ENCODE data around the gene DCXR. TPM values are rescaled to one million over a fixed set of nuclear protein-coding genes. Genes with fewer than 3 reads are reported as not detected.
A peak's percentile ranks its signal among the peaks of the same experiment; 100 is the strongest.

DCXR gene
- total RNA-seq, 1 donor from 2014 or later = 106 TPM

GRCh38 chr17:82012640-82013295, 24.7 kb downstream of the DCXR start:
- Histone ChIP-seq H3K27me3 (no peaks in the 10 kb centered on the region), H3K4me3 (no peak overlapping the region), H3K9me3 (no peaks in the 10 kb centered on the region), H3K27ac (peak overlapping the region; percentile 75), H3K4me1 (peaks cover 33% of the 10 kb centered on the region), H3K36me3 (no peaks in the 10 kb centered on the region)
- intact Hi-C loops (cut with DNase I) = loop anchor here (5.0 kb wide), 1 partner anchor 50 kb away; the partner anchor contains the start of gene NOTUM
- TF ChIP-seq POLR2A (IDR thresholded peaks at IDR 0.05) = no peak
- TF ChIP-seq, protein P1, sequence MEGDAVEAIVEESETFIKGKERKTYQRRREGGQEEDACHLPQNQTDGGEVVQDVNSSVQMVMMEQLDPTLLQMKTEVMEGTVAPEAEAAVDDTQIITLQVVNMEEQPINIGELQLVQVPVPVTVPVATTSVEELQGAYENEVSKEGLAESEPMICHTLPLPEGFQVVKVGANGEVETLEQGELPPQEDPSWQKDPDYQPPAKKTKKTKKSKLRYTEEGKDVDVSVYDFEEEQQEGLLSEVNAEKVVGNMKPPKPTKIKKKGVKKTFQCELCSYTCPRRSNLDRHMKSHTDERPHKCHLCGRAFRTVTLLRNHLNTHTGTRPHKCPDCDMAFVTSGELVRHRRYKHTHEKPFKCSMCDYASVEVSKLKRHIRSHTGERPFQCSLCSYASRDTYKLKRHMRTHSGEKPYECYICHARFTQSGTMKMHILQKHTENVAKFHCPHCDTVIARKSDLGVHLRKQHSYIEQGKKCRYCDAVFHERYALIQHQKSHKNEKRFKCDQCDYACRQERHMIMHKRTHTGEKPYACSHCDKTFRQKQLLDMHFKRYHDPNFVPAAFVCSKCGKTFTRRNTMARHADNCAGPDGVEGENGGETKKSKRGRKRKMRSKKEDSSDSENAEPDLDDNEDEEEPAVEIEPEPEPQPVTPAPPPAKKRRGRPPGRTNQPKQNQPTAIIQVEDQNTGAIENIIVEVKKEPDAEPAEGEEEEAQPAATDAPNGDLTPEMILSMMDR (IDR thresholded peaks at IDR 0.05) = no peak
- TF ChIP-seq POLR2AphosphoS5 (IDR thresholded peaks at IDR 0.05; ENCODE audit: insufficient read depth in 1 of 2, low read depth in 1 of 2) = no peak
- no peak for DNase-seq (ENCODE audit: extremely low spot score in 2 of 2)

DNA sequence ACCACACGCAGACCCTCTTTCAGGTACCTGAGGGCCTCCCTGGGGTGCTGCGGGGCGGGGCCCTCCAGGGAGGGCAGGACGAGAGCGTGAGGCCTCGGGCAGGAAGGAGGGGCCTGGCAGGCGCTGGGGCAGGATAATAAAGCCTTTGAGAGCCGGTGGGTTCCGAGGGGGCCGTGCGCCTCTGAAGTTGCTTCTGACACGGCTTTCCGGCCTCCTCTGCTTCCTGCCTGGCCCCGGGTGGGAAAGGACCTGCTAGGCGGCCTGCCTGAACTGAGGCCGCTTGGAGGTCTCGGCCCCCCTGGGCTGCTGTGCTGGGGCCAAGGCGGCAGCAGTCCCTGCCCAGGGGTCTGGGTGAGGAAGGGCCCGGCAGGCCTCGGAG, 25.2 kb downstream of the DCXR start:
- Histone ChIP-seq H3K9me3 (no peaks in the 10 kb centered on the region), H3K4me3 (no peak overlapping the region), H3K36me3 (no peaks in the 10 kb centered on the region), H3K27me3 (no peaks in the 10 kb centered on the region), H3K4me1 (peaks cover 35% of the 10 kb centered on the region), H3K27ac (peak overlapping the region; percentile 75)
- intact Hi-C loops (cut with DNase I) = loop anchor here (5.0 kb wide), 1 partner anchor 50 kb away; the partner anchor contains the start of gene NOTUM
- TF ChIP-seq POLR2AphosphoS5 (IDR thresholded peaks at IDR 0.05; ENCODE audit: insufficient read depth in 1 of 2, low read depth in 1 of 2) (no peak), POLR2A (IDR thresholded peaks at IDR 0.05) (no peak)
- TF ChIP-seq, protein P1 (IDR thresholded peaks at IDR 0.05) = no peak
- no peak for DNase-seq (ENCODE audit: extremely low spot score in 2 of 2)

DNA sequence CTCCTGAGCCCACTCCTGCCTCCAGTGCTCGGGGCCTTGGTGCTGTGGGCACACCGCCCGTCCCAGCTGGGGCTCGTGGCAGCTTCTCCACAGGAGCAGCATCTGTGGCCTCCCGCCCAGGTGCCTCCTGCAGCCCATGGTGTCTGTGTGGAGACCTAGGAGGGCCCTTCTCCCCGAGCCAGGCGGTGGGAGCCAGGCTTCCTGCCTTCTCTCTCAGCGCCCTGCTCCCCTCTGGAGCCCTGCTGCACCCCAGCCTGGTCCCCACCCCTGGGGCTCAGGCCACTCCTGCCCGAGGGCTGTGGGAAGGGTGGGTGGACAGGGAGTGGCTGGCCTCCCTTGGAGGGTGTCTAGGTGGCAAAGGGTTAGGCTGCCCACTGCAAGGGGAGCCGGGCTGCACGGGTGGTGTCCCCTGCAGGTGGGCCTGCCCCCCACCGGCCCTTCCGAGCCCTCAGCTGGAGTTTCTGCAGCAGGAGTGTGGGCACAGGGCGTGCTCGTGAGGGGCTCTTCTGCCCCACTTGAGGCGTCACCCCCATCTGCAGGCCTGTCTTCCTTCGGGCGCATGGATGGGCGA, 25.8 kb downstream of the DCXR start:
- Histone ChIP-seq H3K9me3 (no peaks in the 10 kb centered on the region), H3K27ac (no peak overlapping the region), H3K4me1 (peaks cover 40% of the 10 kb centered on the region), H3K4me3 (no peak overlapping the region), H3K27me3 (no peaks in the 10 kb centered on the region), H3K36me3 (no peaks in the 10 kb centered on the region)
- no peak for TF ChIP-seq POLR2A (IDR thresholded peaks at IDR 0.05)
- TF ChIP-seq POLR2AphosphoS5 (IDR thresholded peaks at IDR 0.05; ENCODE audit: insufficient read depth in 1 of 2, low read depth in 1 of 2) = no peak
- DNase-seq (ENCODE audit: extremely low spot score in 2 of 2) = no peak
- intact Hi-C loops (cut with DNase I) = loop anchor here (5.0 kb wide), 1 partner anchor 49 kb away; the partner anchor contains the start of gene NOTUM

DNA sequence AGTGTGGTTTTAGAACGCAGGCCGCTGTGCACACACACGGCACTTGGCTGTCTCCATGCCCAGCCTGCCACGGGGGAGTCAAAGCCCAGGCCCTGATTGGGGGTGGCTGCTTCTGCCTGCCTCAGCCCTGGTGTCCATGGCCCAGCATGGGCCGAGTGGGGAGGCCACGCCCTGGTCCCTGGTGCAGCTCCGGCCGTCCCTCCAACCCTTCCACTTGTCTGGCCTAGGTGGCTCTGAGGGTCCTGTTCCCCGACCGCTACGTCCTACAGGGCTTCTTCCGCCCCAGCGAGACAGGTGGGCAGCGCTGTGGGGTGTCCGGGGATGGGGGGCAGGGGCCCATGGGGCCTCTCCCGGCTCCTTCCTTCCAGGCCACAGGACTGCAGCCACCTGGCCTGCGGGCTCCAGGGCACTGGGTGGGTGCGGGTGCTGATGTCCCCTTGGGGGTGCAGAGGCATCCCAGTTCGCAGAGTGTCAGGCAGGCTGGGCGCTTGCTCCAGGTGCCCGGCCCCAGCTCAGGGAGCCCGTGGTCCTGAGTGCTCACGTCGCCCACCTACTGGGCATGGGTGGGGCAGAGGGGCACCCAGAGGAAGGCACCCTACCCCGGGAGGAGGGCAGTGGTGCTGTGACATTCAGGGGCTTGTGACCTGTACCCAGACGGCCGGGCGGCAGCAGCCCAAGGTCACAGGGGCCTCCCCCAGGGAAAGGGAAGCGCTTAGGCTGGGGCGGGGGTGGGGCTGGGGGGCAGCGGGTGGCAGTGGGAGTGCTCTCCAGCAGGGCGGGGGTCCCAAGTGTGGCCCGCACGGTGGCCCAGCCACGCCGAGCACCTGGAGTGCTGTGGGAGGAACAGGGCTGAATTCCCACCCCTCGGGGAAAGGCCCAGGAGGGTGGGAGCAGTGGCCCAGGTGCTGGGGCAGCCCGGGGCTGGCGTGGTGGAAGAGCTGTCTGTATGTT, 26.6 kb downstream of the DCXR start:
- H3K36me3 ChIP-seq = no peaks in the 10 kb centered on the region
- H3K27me3 ChIP-seq = no peaks in the 10 kb centered on the region
- no peak overlapping the region for H3K4me3 ChIP-seq
- no peak overlapping the region for H3K27ac ChIP-seq
- H3K4me1 ChIP-seq = peaks cover 49% of the 10 kb centered on the region
- DNase-seq (ENCODE audit: extremely low spot score in 2 of 2) = no peak
- TF ChIP-seq POLR2AphosphoS5 (IDR thresholded peaks at IDR 0.05; ENCODE audit: insufficient read depth in 1 of 2, low read depth in 1 of 2) (no peak), POLR2A (IDR thresholded peaks at IDR 0.05) (no peak)
- TF ChIP-seq, protein P1 (IDR thresholded peaks at IDR 0.05) = no peak
- intact Hi-C loops (cut with DNase I) = loop anchor here (5.0 kb wide), 1 partner anchor 49 kb away; the partner anchor contains the start of gene NOTUM
- H3K9me3 ChIP-seq = no peaks in the 10 kb centered on the region

DNA sequence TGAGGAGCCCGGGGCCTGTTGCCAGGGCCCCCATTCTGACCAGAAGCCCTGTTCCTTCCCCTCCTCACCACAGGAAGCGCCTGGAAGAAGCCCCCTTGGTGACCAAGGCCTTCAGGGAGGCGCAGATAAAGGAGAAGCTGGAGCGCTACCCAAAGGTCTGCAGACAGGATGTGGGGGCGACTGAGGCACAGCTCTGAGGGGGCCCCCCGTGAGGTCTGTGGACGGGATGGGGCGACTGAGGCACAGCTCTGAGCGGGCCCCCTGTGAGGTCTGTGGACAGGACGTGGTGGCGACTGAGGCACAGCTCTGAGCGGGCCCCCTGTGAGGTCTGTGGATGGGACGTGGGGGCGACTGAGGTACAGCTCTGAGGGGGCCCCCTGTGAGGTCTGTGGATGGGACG, 28.1 kb downstream of the DCXR start:
- Histone ChIP-seq H3K4me3 (no peak overlapping the region), H3K4me1 (peaks cover 55% of the 10 kb centered on the region), H3K36me3 (no peaks in the 10 kb centered on the region), H3K27me3 (no peaks in the 10 kb centered on the region), H3K27ac (no peak overlapping the region), H3K9me3 (no peaks in the 10 kb centered on the region)
- intact Hi-C loops (cut with DNase I) = no loop called here
- DNase-seq (ENCODE audit: extremely low spot score in 2 of 2) = no peak
- TF ChIP-seq POLR2A (IDR thresholded peaks at IDR 0.05) = no peak
